DMS53 treated with DMSO at 0.1 percent for 48 hours (cell line): Measurements from ENCODE around the gene MRPL14.

ENCODE experiments used
- DNase-seq: peaks from one replicate; lab custom pipeline; 2025; ENCODE audit not compliant: unreplicated experiment; lab: John Stamatoyannopoulos, UW

Gene MRPL14

GRCh38 chr6:44067173-44068139 is 59.8 kb downstream of the MRPL14 start:
- no peak for DNase-seq

- DNase-seq, result no peak
These were observed 60.7 kb downstream of the MRPL14 start for GRCh38 chr6:44066394-44067172.

- DNase-seq, result no peak
These were observed 61.7 kb downstream of the MRPL14 start for GRCh38 chr6:44065443-44066140.

GRCh38 chr6:44064948-44065272 is 62.3 kb downstream of the MRPL14 start:
- DNase-seq, result no peak

GRCh38 chr6:44064089-44064947 is 62.9 kb downstream of the MRPL14 start:
- no peak for DNase-seq

- no peak for DNase-seq
These were observed 63.6 kb downstream of the MRPL14 start for GRCh38 chr6:44063561-44064059.
